IPS DF 4.7 (cell line): ENCODE measurements around the gene CSDE1.

Experiments
- DNase-seq: peaks from one replicate; pipeline ENCODE4 v3.0.0-alpha.2; 2013; ENCODE audit warnings: low spot score; ENCODE audit errors: extremely low read depth

Gene CSDE1

DNA sequence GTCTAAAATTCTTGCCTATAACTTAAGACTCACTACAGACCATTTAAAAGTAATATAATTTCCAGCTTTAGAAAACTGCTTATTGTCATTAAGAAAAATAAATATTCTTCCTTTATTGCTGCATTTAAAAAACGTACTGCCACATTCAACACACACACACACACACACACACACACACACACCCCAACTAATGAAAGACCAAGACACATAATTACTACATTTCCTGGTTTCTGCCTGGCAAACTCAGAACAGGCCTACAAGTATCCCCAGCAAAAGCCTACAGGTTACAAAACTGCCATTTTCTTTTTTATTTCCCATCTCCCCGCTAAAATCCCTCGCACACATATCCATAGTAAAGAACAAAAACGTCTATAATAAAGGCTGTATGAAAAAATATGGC lies 89.4 kb downstream of the CSDE1 start:
- no peak for DNase-seq

- DNase-seq: no peak
Observed at GRCh38 chr1:114666954-114667353, 90.8 kb downstream of the CSDE1 start.
